HL-60 (cell line): ENCODE data around the gene ETHE1.

ENCODE experiments used
- GABPA ChIP-seq: IDR thresholded peaks from 2 replicates; pipeline ENCODE4 v1.6.1; 2012; ENCODE audit warnings: low read depth
- POLR2AphosphoS5 ChIP-seq: IDR thresholded peaks from 2 replicates; pipeline ENCODE4 v1.6.1; 2012; ENCODE audit warnings: low read depth
- TF ChIP-seq, protein P1 (sequence below): IDR thresholded peaks from one replicate; pipeline ENCODE4 v1.5.1; 2011; ENCODE audit warnings: low read length, control low read depth, inconsistent platforms; ENCODE audit not compliant: insufficient read depth
- TF ChIP-seq, protein P2 (sequence below): IDR thresholded peaks from 2 replicates; pipeline ENCODE4 v1.6.1; 2012; ENCODE audit warnings: low read depth; ENCODE audit not compliant: insufficient replicate concordance

DNA sequence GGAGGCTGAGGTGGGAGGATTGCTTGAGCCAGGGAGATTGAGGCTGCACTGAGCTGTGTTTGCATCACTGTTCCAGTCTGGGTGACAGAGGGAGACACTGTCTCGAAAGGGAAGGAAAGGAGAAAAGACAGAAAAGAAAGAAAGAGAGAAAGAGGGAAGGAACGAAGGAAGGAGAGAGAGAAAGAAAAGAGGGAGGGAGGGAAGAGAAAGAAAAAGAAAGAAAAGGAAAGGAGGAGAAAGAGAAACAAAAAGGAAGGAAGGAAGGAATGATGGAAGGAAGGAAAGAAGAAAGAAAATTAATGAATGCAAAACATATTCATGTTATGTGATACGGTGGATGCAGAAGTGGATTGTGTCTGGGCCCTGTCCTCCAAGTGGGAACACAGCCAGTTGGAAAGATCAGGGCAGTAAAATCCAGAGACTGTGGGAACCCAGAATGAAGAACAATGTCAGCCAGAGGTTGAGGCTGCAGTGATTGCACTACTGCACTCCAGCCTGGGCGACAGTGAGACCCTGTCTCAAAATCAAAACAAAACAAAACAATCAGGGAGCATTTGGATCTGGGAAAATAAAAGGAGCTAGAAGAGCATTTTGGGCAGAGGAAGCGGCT is 28.7 kb downstream of the ETHE1 start:
- TF ChIP-seq, protein P1, sequence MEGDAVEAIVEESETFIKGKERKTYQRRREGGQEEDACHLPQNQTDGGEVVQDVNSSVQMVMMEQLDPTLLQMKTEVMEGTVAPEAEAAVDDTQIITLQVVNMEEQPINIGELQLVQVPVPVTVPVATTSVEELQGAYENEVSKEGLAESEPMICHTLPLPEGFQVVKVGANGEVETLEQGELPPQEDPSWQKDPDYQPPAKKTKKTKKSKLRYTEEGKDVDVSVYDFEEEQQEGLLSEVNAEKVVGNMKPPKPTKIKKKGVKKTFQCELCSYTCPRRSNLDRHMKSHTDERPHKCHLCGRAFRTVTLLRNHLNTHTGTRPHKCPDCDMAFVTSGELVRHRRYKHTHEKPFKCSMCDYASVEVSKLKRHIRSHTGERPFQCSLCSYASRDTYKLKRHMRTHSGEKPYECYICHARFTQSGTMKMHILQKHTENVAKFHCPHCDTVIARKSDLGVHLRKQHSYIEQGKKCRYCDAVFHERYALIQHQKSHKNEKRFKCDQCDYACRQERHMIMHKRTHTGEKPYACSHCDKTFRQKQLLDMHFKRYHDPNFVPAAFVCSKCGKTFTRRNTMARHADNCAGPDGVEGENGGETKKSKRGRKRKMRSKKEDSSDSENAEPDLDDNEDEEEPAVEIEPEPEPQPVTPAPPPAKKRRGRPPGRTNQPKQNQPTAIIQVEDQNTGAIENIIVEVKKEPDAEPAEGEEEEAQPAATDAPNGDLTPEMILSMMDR: no peak
- TF ChIP-seq POLR2AphosphoS5: no peak
- no peak for TF ChIP-seq GABPA
- TF ChIP-seq, protein P2, sequence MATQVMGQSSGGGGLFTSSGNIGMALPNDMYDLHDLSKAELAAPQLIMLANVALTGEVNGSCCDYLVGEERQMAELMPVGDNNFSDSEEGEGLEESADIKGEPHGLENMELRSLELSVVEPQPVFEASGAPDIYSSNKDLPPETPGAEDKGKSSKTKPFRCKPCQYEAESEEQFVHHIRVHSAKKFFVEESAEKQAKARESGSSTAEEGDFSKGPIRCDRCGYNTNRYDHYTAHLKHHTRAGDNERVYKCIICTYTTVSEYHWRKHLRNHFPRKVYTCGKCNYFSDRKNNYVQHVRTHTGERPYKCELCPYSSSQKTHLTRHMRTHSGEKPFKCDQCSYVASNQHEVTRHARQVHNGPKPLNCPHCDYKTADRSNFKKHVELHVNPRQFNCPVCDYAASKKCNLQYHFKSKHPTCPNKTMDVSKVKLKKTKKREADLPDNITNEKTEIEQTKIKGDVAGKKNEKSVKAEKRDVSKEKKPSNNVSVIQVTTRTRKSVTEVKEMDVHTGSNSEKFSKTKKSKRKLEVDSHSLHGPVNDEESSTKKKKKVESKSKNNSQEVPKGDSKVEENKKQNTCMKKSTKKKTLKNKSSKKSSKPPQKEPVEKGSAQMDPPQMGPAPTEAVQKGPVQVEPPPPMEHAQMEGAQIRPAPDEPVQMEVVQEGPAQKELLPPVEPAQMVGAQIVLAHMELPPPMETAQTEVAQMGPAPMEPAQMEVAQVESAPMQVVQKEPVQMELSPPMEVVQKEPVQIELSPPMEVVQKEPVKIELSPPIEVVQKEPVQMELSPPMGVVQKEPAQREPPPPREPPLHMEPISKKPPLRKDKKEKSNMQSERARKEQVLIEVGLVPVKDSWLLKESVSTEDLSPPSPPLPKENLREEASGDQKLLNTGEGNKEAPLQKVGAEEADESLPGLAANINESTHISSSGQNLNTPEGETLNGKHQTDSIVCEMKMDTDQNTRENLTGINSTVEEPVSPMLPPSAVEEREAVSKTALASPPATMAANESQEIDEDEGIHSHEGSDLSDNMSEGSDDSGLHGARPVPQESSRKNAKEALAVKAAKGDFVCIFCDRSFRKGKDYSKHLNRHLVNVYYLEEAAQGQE: no peak
